NCI-H345 (cell line): Measurements from ENCODE around the gene PRAMEF13.
"Not testable (repeated sequence)": the region's sequence is repeated elsewhere in the genome, so short reads cannot be mapped to it uniquely, and the experiment has no call there.

Source experiments
- DNase-seq: peaks from one replicate; lab custom pipeline; 2025; lab: John Stamatoyannopoulos, UW

Gene PRAMEF13

DNA sequence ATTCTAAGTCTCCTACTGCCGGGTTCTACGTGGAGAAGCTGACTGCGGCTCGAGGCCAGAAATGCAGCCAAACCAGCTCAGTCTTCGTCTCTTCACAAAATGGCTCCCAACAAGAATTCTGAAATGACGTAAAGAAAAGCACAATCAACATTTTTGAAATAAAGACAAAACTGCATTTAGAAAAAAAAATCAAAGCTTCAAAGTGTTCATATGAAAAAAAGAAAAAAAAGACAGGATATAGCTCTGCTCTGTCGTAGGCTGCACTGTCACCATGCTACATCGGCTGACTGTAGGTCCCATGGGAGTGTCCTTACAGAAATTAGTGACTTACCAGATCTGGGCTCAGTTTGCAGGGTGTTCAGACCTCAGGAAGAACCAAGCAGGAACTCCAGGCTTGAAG lies 35.7 kb downstream of the PRAMEF13 start, which contains the start of gene HNRNPCL4:
TSS of gene HNRNPCL4 (minus strand) at position 101 of the 400 bp plus-strand sequence. CDS start 164 bp downstream, outside the sequence.
- not testable (repeated sequence) for DNase-seq

DNA sequence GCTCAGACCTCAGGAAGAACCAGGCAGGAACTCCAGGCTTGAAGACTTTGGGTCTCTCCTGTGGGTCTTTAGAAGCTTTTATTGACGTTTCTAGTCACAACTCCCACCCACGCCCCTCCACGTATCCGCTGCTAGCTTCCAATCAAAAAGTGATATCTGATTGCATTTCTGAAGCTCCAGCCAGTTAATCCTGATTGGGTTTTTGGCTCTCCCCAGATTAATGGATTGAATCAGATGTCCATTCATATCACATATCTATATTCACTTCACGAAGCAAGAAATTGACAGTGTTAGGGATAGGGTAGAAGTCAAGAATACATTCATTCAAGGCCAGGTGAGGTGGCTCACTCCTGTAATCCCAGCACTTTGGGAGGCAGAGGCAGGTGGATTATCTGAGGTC lies 45.3 kb downstream of the PRAMEF13 start, which contains the start of gene PRAMEF26:
TSS of gene PRAMEF26 (minus strand) at position 101 of the 400 bp plus-strand sequence. CDS start 2,914 bp downstream, outside the sequence.
- DNase-seq = not testable (repeated sequence)
